ENCODE results near the gene SPRED3.
A peak's percentile ranks its signal among the peaks of the same experiment; 100 is the strongest.

The SPRED3 gene

GRCh38 chr19:38399081-38399480 is 10.6 kb downstream of the SPRED3 start:
- TF ChIP-seq POLR2AphosphoS5 (IDR thresholded peaks at IDR 0.05; ENCODE audit: low read depth, low read length): peak; percentile 50; the same call in 1 of the 2 replicates
- TF ChIP-seq SIN3A (IDR thresholded peaks at IDR 0.05; ENCODE audit: borderline replicate concordance, insufficient read depth, low read length): peak; percentile 49; the same call in 1 of the 2 replicates
- no peak for TF ChIP-seq FOXP2 (optimal IDR thresholded peaks at IDR 0.05; ENCODE audit: borderline replicate concordance, extremely low read depth, extremely low read length, insufficient read depth)
- TF ChIP-seq REST (IDR thresholded peaks at IDR 0.05; ENCODE audit: insufficient read depth in 1 of 2, low read depth in 2 of 2, low read length in 2 of 2): no peak

- TF ChIP-seq SIN3A (IDR thresholded peaks at IDR 0.05; ENCODE audit: borderline replicate concordance, insufficient read depth, low read length) (no peak), POLR2AphosphoS5 (IDR thresholded peaks at IDR 0.05; ENCODE audit: low read depth, low read length) (peak; percentile 54; the same call in 1 of the 2 replicates)
Measured at GRCh38 chr19:38399537-38399936, 11.0 kb downstream of the SPRED3 start.

GRCh38 chr19:38400361-38400760 is 11.9 kb downstream of the SPRED3 start:
- TF ChIP-seq SIN3A (IDR thresholded peaks at IDR 0.05; ENCODE audit: borderline replicate concordance, insufficient read depth, low read length): no peak
- no peak for TF ChIP-seq REST (IDR thresholded peaks at IDR 0.05; ENCODE audit: insufficient read depth in 1 of 2, low read depth in 2 of 2, low read length in 2 of 2)
- TF ChIP-seq TAF1 (IDR thresholded peaks at IDR 0.05; ENCODE audit: borderline replicate concordance, insufficient read depth, low read length): no peak
- no peak for TF ChIP-seq FOXP2 (optimal IDR thresholded peaks at IDR 0.05; ENCODE audit: borderline replicate concordance, extremely low read depth, extremely low read length, insufficient read depth)
- no peak; the same call in 1 of the 2 replicates for TF ChIP-seq POLR2AphosphoS5 (IDR thresholded peaks at IDR 0.05; ENCODE audit: low read depth, low read length)

- no peak for TF ChIP-seq SIN3A (IDR thresholded peaks at IDR 0.05; ENCODE audit: borderline replicate concordance, insufficient read depth, low read length)
- TF ChIP-seq FOXP2 (optimal IDR thresholded peaks at IDR 0.05; ENCODE audit: borderline replicate concordance, extremely low read depth, extremely low read length, insufficient read depth): no peak
- TF ChIP-seq REST (IDR thresholded peaks at IDR 0.05; ENCODE audit: insufficient read depth in 1 of 2, low read depth in 2 of 2, low read length in 2 of 2): no peak
- no peak for TF ChIP-seq POLR2AphosphoS5 (IDR thresholded peaks at IDR 0.05; ENCODE audit: low read depth, low read length)
- no peak for TF ChIP-seq TAF1 (IDR thresholded peaks at IDR 0.05; ENCODE audit: borderline replicate concordance, insufficient read depth, low read length)
Measured at GRCh38 chr19:38401148-38401547, 12.7 kb downstream of the SPRED3 start.

GRCh38 chr19:38402623-38402966 is 14.1 kb downstream of the SPRED3 start:
- TF ChIP-seq SIN3A (IDR thresholded peaks at IDR 0.05; ENCODE audit: borderline replicate concordance, insufficient read depth, low read length) (peak; percentile 39; the same call in 1 of the 2 replicates), FOXP2 (optimal IDR thresholded peaks at IDR 0.05; ENCODE audit: borderline replicate concordance, extremely low read depth, extremely low read length, insufficient read depth) (no peak)

- TF ChIP-seq FOXP2 (optimal IDR thresholded peaks at IDR 0.05; ENCODE audit: borderline replicate concordance, extremely low read depth, extremely low read length, insufficient read depth) (peak; percentile 75), REST (IDR thresholded peaks at IDR 0.05; ENCODE audit: insufficient read depth in 1 of 2, low read depth in 2 of 2, low read length in 2 of 2) (no peak), TAF1 (IDR thresholded peaks at IDR 0.05; ENCODE audit: borderline replicate concordance, insufficient read depth, low read length) (no peak), POLR2AphosphoS5 (IDR thresholded peaks at IDR 0.05; ENCODE audit: low read depth, low read length) (no peak; the same call in 1 of the 2 replicates)
Measured at GRCh38 chr19:38402967-38403674, 14.6 kb downstream of the SPRED3 start, which contains the start of gene FAM98C. FAM98C (plus strand) TSS chr19:38403093; CDS start chr19:38403154, 61 bp downstream.
